Activated naive CD4-positive, alpha-beta T cell treated with anti-CD3 and anti-CD28 coated beads for 36 hours (primary cell): ENCODE measurements around the gene GABBR1. TPM values are rescaled to one million over a fixed set of nuclear protein-coding genes. Genes with fewer than 3 reads are reported as not detected.
"Not testable (repeated sequence)": the region's sequence is repeated elsewhere in the genome, so short reads cannot be mapped to it uniquely, and the experiment has no call there.

Experiments
- CTCF ChIA-PET: fragments of 350-600 bp; sonication (Branson Sonifier 250); formaldehyde crosslinking; loops from one replicate; lab custom pipeline; 2021; ENCODE audit warnings: antibody characterized with exemption; lab: Charles Lee
- DNase-seq: peaks from one replicate; pipeline ENCODE4 v3.0.0-alpha.2; 2020
- H3K27ac Mint-ChIP-seq: one replicate; pipeline ENCODE4 v1.8.0; 2021; ENCODE audit warnings: mild to moderate bottlenecking, mixed read lengths
- H3K27me3 Mint-ChIP-seq: one replicate; pipeline ENCODE4 v1.8.0; 2021; ENCODE audit warnings: low read depth, mixed read lengths
- H3K36me3 Mint-ChIP-seq: one replicate; pipeline ENCODE4 v1.8.0; 2021; ENCODE audit warnings: low read depth, mixed read lengths
- H3K4me1 Mint-ChIP-seq: one replicate; pipeline ENCODE4 v1.8.0; 2021; ENCODE audit warnings: low read depth, mixed read lengths
- H3K4me3 Mint-ChIP-seq: one replicate; pipeline ENCODE4 v1.8.0; 2021; ENCODE audit warnings: mild to moderate bottlenecking, moderate library complexity, mixed read lengths
- H3K9me3 Mint-ChIP-seq: one replicate; pipeline ENCODE4 v1.8.0; 2021; ENCODE audit warnings: mixed read lengths
- intact Hi-C: fragments of 100-400 bp; cut with micrococcal nuclease; formaldehyde crosslinking; loops from one replicate; pipeline ENCODE4 v1.15.1; 2023
- total RNA-seq, 2 experiments: library from RNA; stranded (reverse); gene quantifications; one replicate each; pipeline ENCODE4 v1.2.3, GENCODE V29; 2021

Gene GABBR1
- total RNA-seq, 2 experiments from 2014 or later = 8.0 to 11.2 TPM

DNA sequence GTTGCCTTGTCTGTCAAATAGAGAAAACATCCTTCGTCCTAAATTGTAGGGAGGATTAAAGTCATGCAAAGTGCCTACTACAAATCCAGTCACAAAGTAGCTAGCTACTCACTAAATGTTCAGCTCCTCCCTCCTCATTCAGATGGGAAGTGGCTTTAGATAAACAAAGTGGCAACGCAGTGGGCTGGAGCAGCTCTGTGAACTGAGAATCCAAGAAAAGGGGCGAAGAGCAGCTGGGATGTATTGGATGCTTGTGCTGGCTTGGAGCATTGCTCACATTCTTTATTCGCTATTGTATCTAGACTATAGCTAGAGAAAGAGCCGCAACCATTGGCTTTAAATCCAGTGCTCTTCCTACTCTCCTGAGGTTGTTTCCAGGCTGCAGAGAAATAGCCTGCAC is 34.2 kb upstream of the GABBR1 start:
- intact Hi-C loops = no loop called here

DNA sequence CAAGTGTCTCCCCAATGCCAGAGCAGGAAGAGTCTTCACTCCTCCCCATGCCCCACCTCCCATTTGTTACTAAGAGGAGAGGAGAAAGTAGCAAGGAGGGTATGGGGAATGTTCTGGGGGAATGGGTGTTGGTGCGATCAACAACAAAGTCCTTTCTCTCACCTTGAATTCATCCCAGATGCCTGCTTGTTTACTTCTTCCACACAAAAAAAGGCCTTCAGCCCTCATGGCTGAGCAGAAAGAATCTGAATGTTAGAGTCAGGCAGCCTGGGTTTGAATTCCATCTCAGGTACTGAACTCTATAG is 33.8 kb upstream of the GABBR1 start:
- H3K36me3 Mint-ChIP-seq = no peaks in the 10 kb centered on the region
- no peaks in the 10 kb centered on the region for H3K4me1 Mint-ChIP-seq
- H3K4me3 Mint-ChIP-seq = no peak overlapping the region
- peaks cover 22% of the 10 kb centered on the region for H3K27me3 Mint-ChIP-seq
- CTCF ChIA-PET = interaction anchor here (1.2 to 5.0 kb wide), 4 partner anchors 12 to 64 kb away, joined by 3 to 51 read pairs (median 12); no protein-coding TSS in a partner anchor
- H3K27ac Mint-ChIP-seq = no peak overlapping the region
- no peak for DNase-seq
- intact Hi-C loops = no loop called here
- no peaks in the 10 kb centered on the region for H3K9me3 Mint-ChIP-seq

More for the DNA sequence above, 34.2 kb upstream of the GABBR1 start:
- CTCF ChIA-PET = interaction anchor here (1.2 to 5.0 kb wide), 4 partner anchors 13 to 64 kb away, joined by 3 to 51 read pairs (median 12); no protein-coding TSS in a partner anchor
- no peak overlapping the region for H3K4me3 Mint-ChIP-seq
- H3K27me3 Mint-ChIP-seq = peaks cover 19% of the 10 kb centered on the region
- H3K27ac Mint-ChIP-seq = no peak overlapping the region
- DNase-seq = no peak
- H3K9me3 Mint-ChIP-seq = no peaks in the 10 kb centered on the region
- H3K36me3 Mint-ChIP-seq = no peaks in the 10 kb centered on the region
- H3K4me1 Mint-ChIP-seq = no peaks in the 10 kb centered on the region

DNA sequence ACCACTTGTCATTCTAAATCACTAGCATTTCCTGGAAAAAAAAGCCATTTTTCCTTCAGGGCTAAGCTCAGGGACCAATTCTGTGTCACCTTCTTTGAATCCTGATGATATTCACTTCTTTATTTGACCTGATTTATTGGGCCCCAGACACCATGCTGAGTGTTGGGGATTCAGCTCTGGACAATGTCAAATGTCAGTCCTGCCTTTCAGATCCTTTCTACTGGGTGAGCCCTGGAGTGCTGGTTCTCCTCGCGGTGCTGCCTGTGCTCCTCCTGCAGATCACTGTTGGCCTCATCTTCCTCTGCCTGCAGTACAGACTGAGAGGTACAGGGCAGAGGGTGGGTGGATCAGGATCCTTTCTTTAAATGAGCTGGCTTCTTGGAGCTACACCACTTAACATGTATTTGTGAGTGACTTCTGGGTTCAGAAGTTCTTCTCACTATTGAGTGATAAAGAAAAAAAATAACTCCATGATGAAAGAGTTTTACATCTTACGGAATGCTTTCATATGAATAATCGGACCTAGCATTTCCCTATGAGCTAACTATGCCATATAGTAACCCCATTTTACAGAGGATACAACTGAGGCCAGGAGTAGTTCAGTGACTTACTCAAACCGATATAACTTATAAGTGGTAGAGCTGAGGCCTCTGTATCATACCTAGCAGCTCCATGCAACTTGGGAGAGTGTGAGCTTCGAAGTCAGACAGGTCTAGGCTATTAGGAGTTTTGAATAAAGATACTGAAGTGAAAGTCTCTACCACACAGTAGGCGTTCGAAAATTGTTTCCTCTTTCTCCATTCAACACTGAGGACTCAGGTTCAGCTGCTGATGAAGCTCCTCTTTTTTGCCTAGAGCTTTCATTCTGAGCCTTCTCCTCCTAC is 33.2 kb upstream of the GABBR1 start:
- Mint-ChIP-seq H3K4me3 (no peak overlapping the region), H3K27ac (no peak overlapping the region), H3K27me3 (peaks cover 25% of the 10 kb centered on the region), H3K9me3 (no peaks in the 10 kb centered on the region), H3K4me1 (no peaks in the 10 kb centered on the region), H3K36me3 (no peaks in the 10 kb centered on the region)
- intact Hi-C loops = no loop called here
- CTCF ChIA-PET = interaction anchor here (1.2 to 5.0 kb wide), 4 partner anchors 12 to 63 kb away, joined by 3 to 51 read pairs (median 12); no protein-coding TSS in a partner anchor
- no peak for DNase-seq

DNA sequence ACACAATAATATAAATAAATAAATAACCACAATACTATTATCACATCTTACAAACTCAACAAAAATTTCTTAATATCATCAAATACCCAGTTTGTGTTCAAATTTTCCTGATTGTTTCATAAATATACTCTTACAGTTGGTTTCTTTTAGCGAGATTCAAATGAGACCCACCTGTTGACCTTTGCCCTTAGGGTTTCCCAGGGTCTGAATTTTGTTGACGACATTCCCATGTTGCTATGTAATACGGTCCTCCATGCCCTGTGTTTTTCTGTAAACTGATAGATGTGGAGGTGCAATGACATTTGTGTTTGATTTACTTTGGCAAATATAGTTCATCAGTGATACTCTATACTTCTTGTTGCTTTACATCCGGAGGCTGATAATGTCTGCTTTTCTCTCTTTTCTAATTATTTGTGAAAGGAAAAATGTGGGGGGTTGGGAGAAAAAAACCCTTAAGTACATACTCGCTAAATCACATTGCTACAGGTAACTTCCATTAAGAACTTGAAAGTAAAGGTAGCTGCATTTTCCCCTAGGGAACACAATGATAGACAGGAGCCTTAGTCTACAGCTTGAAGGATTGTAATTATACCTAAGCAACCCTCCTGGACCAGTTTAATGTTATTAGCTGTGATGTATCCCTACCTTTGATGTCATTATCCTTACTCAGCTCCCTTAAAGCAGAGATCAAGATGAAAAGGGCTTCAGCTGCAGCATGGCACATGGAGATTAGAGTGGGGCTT is 30.5 kb upstream of the GABBR1 start:
- no peaks in the 10 kb centered on the region for H3K9me3 Mint-ChIP-seq
- no peaks in the 10 kb centered on the region for H3K36me3 Mint-ChIP-seq
- intact Hi-C loops = no loop called here
- peaks cover 28% of the 10 kb centered on the region for H3K27me3 Mint-ChIP-seq
- H3K4me1 Mint-ChIP-seq = no peaks in the 10 kb centered on the region
- no peak overlapping the region for H3K4me3 Mint-ChIP-seq
- no peak overlapping the region for H3K27ac Mint-ChIP-seq
- no peak for DNase-seq
- CTCF ChIA-PET = interaction anchor here (0.6 to 5.0 kb wide), 3 partner anchors 9 to 88 kb away, joined by 3 to 51 read pairs (median 6); no protein-coding TSS in a partner anchor

DNA sequence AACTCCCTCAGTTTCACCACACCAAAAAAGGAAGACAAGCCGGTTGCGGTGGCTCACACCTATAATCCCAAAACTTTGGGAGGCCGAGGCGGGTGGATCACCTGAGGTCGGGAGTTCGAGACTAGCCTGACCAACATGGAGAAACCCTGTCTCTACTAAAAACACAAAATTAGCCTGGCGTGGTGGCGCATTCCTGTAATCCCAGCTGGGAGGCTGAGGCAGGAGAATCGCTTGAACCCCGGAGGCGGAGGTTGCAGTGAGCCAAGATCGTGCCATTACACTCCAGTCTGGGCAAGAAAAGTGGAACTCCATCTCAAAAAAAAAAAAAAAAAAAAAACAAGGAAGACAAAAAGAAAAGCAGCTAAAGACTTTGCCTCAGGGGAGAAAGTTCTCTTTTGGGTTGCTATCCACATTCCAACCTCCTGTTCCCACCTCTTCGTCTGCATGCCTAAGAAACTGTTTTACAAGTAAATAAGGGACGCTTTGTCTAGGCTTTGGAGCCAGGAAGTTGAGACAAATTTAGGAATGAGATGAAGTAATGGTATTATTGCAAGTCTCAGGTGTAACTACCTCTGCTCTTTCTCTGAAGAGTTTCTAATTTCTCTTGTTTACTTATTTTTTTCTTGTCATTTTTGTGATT is 28.6 kb upstream of the GABBR1 start:
- H3K4me1 Mint-ChIP-seq, intact Hi-C loops, H3K4me3 Mint-ChIP-seq, H3K27ac Mint-ChIP-seq, H3K9me3 Mint-ChIP-seq, H3K36me3 Mint-ChIP-seq, DNase-seq: not testable (repeated sequence)
- CTCF ChIA-PET = interaction anchor here (0.7 to 1.0 kb wide), 2 partner anchors 12 to 14 kb away, joined by 3 read pairs; no protein-coding TSS in a partner anchor
- peaks cover 28% of the 10 kb centered on the region for H3K27me3 Mint-ChIP-seq

DNA sequence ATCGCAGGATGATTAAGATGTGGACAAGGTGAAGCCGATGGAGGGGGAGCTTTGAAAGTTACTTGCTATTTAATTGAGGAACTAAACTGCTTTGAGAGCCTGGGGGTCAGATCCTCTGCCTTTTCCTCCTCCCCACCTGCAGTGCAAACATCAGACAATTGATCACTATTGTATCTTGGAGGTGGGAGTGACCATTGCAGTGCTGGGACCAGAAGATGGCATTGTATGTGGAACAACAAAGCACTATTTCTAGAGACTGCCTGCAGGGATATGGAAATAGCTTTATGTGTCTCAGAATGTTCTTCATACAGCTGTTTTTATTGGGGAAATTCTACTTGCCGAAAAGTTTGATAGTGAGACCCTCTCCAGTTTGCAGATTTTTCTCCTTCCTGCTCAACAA is 28.1 kb upstream of the GABBR1 start:
- Mint-ChIP-seq H3K27me3 (peaks cover 30% of the 10 kb centered on the region), H3K4me1 (no peaks in the 10 kb centered on the region), H3K27ac (no peak overlapping the region), H3K9me3 (no peaks in the 10 kb centered on the region), H3K4me3 (no peak overlapping the region), H3K36me3 (no peaks in the 10 kb centered on the region)
- DNase-seq = no peak
- intact Hi-C loops = no loop called here
- CTCF ChIA-PET = interaction anchor here (0.7 to 1.6 kb wide), 3 partner anchors 9 to 14 kb away, joined by 3 read pairs; no protein-coding TSS in a partner anchor

DNA sequence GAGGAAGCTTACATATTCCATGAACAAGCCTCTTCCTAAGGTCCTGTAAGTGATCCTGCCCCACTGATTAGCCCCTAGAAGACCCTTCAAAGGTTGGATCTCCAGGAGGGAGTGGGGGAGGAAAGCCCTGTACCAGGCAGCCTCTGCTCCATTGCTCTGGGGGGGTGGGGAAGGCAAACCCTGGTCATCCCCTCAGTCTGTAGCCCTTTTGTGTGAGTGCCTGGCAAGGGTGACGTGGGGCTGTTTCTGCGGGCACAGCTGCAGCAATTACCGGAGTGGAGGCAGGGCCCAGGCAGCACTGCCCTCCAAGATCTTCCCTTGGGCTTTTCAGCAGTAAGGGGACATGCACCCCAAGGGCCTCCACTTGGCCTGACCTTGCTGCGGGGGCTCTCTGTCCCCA is 23.8 kb upstream of the GABBR1 start, which contains the start of gene MOG:
TSS of gene MOG (plus strand) at position 295 of the 400 bp plus-strand sequence. CDS start 118 bp downstream, outside the sequence.
- no peak within 1 kb of the TSS for H3K4me3 Mint-ChIP-seq
- H3K27ac Mint-ChIP-seq = no peak within 1 kb of the TSS
- intact Hi-C loops = no loop called here
- no peaks in the 10 kb centered on the region for H3K4me1 Mint-ChIP-seq
- no peaks in the 10 kb centered on the region for H3K9me3 Mint-ChIP-seq
- CTCF ChIA-PET = no interaction called here
- H3K36me3 Mint-ChIP-seq = no peaks in the 10 kb centered on the region
- peaks cover 13% of the 10 kb centered on the region for H3K27me3 Mint-ChIP-seq
- DNase-seq = no peak

DNA sequence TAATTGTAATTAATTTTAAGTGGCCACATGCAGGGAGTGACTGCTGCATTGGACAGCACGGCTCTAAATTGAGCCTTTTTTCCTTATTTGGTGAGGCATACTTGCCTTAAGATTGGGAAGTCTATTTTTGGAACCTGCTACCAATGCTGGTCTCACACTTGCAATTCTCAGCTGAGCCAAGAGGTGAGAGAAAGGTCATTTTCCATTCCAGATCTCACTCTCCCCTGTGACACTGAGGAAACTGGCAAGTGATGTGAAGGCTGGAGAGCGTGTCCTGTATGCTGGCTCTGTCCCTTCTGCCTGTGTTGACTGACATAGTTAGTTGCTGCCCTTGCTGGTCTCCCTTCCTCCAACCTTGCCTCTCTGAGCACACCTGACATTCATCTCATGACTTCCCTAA is 23.2 kb upstream of the GABBR1 start:
- CTCF ChIA-PET = interaction anchor here (0.7 to 3.6 kb wide), 2 partner anchors 9 to 166 kb away, joined by 3 to 51 read pairs; no protein-coding TSS in a partner anchor
- Mint-ChIP-seq H3K27ac (no peak overlapping the region), H3K27me3 (peaks cover 8% of the 10 kb centered on the region)

DNA sequence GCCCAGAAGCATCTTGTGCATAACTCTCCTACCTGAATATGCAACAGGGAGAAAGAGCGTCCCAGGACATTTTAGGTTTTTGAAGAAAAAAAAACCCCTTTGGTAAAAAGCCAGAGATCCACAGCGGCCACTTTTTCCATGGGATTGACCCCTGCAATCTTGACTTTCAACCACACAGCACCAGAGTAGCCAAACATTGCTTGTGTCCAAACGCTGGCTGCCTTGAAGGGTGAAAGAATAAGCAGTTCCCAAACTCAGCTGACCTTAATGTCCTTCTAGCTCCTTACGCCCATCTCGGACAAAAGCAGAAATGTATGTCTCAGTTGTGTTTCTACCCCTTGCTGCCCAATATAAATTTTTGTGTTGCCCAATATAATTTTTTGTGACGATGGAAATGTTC is 22.7 kb upstream of the GABBR1 start:
- H3K9me3 Mint-ChIP-seq = no peaks in the 10 kb centered on the region
- H3K36me3 Mint-ChIP-seq = no peaks in the 10 kb centered on the region
- H3K27ac Mint-ChIP-seq = no peak overlapping the region
- H3K4me3 Mint-ChIP-seq = no peak overlapping the region
- DNase-seq = no peak
- no peaks in the 10 kb centered on the region for H3K4me1 Mint-ChIP-seq
- peaks cover 4% of the 10 kb centered on the region for H3K27me3 Mint-ChIP-seq
- CTCF ChIA-PET = interaction anchor here (0.6 to 7.1 kb wide), 4 partner anchors 10 to 165 kb away, joined by 3 to 145 read pairs (median 27); no protein-coding TSS in a partner anchor
- intact Hi-C loops = no loop called here

More for the DNA sequence above, 23.2 kb upstream of the GABBR1 start:
- Mint-ChIP-seq H3K4me1 (no peaks in the 10 kb centered on the region), H3K36me3 (no peaks in the 10 kb centered on the region), H3K4me3 (no peak overlapping the region), H3K9me3 (no peaks in the 10 kb centered on the region)
- intact Hi-C loops = no loop called here
- DNase-seq = no peak

DNA sequence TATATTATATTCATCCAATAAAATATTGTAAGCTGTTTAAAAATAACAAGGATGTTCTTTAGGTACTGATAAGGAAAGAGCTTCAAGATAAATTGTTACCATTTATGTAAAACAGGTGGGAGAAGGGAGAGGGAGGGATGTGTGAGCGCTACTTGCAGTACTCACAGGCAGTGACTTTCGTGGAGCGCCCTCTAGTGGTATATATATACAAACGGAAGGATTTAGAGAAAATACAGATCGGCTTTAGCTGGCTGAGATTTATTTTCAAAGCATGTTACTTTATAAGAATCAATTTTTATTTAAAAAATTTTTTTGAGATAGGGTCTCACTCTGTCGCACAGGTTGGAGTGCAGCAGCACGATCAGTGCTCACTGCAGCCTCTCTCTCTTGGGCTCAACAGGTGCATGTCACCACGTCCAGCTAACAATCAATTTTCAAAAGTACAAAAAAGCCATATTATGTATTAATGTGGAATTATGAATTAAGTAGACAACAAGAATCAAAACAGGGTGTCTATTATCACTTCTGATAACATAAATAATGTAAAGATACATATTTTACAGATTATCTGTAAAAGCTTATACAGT is 20.6 kb upstream of the GABBR1 start:
- no peaks in the 10 kb centered on the region for H3K36me3 Mint-ChIP-seq
- no peaks in the 10 kb centered on the region for H3K9me3 Mint-ChIP-seq
- no peak overlapping the region for H3K4me3 Mint-ChIP-seq
- DNase-seq = peak; percentile 58
- peaks cover 4% of the 10 kb centered on the region for H3K4me1 Mint-ChIP-seq
- intact Hi-C loops = loop anchor here (5.0 kb wide), 2 partner anchors 69 to 174 kb away; partner anchors contain the start of genes HLA-F and HLA-G
- H3K27me3 Mint-ChIP-seq = peaks cover 4% of the 10 kb centered on the region
- CTCF ChIA-PET = interaction anchor here (0.6 to 7.1 kb wide), 51 partner anchors 12 to 502 kb away, joined by 3 to 145 read pairs (median 4); partner anchors contain the start of gene GABBR1
- no peak overlapping the region for H3K27ac Mint-ChIP-seq

DNA sequence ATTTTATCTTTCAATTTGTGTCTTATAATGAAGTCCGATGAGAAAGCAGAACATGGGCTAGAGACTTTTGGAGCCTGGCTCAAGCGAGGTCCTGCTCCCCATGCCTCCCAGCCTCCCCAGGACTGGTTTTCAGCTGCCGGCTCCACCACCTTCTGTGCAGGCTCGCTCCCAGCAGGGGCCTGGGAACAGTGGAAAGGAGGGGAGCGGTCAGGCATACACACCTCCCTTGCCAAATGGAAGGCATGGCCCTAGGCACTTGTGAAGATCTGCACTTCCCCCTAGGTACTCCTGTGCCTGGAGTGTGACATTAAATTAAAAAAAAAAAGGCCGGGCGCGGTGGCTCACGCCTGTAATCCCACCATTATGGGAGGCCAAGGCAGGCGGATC is 19.2 kb upstream of the GABBR1 start:
- Mint-ChIP-seq H3K36me3 (no peaks in the 10 kb centered on the region), H3K9me3 (no peaks in the 10 kb centered on the region), H3K27ac (no peak overlapping the region)

More for the DNA sequence above, 19.2 kb upstream of the GABBR1 start:
- H3K4me1 Mint-ChIP-seq = peaks cover 4% of the 10 kb centered on the region
- H3K27me3 Mint-ChIP-seq = peaks cover 4% of the 10 kb centered on the region
- CTCF ChIA-PET = interaction anchor here (1.2 to 7.1 kb wide), 6 partner anchors 11 to 182 kb away, joined by 3 to 145 read pairs (median 7); no protein-coding TSS in a partner anchor
- H3K4me3 Mint-ChIP-seq = no peak overlapping the region
- DNase-seq = no peak
- intact Hi-C loops = loop anchor here (5.0 kb wide), 2 partner anchors 70 to 175 kb away; partner anchors contain the start of genes HLA-F and HLA-G
